CD14-positive monocyte (primary cell): ENCODE data around the gene ATL1. TPM values are rescaled to one million over a fixed set of nuclear protein-coding genes. Genes with fewer than 3 reads are reported as not detected.
"Not testable (repeated sequence)": the region's sequence is repeated elsewhere in the genome, so short reads cannot be mapped to it uniquely, and the experiment has no call there.

Experiments
- DNase-seq, 3 donors: peaks; one replicate each; pipeline ENCODE4 v3.0.0-alpha.2; 2011 to 2022
- H2AFZ ChIP-seq: 2 replicates; pipeline ENCODE4 v1.6.0; 2012; ENCODE audit warnings: mild to moderate bottlenecking, low read depth, low read length, inconsistent platforms; ENCODE audit not compliant: insufficient read depth, poor library complexity, severe bottlenecking
- H3K27ac ChIP-seq, 2 donors: 1 replicate in 1 of 2; 2 replicates in 1 of 2; pipeline ENCODE4 v1.5.1; 2012 to 2013; ENCODE audit warnings: low read length in 2 of 2, control low read depth in 1 of 2, inconsistent platforms in 1 of 2, low read depth in 1 of 2, mild to moderate bottlenecking in 1 of 2
- H3K27me3 ChIP-seq, 2 donors: one replicate each; pipeline versions ENCODE4 v1.6.0 to v1.6.1; 2011 to 2013; ENCODE audit warnings: low read length in 2 of 2; ENCODE audit not compliant: control insufficient read depth in 2 of 2, insufficient read depth in 2 of 2
- H3K36me3 ChIP-seq, 2 donors: replicated peaks in 1 of 2; 1 replicate in 1 of 2; 2 replicates in 1 of 2; pipeline versions ENCODE4 v1.5.1 to v1.6.1; 2012 to 2013; ENCODE audit warnings: low read length in 2 of 2, control low read depth in 1 of 2, inconsistent platforms in 1 of 2, mild to moderate bottlenecking in 1 of 2; ENCODE audit not compliant: insufficient read depth in 2 of 2, control insufficient read depth in 1 of 2
- H3K4me1 ChIP-seq, 2 donors: 1 replicate in 1 of 2; 2 replicates in 1 of 2; pipeline versions ENCODE4 v1.5.1 to v1.6.1; 2012 to 2013; ENCODE audit warnings: low read length in 2 of 2, control low read depth in 1 of 2, inconsistent platforms in 1 of 2, mild to moderate bottlenecking in 1 of 2, moderate library complexity in 1 of 2; ENCODE audit not compliant: insufficient read depth in 2 of 2, control insufficient read depth in 1 of 2
- H3K4me2 ChIP-seq: replicated peaks from 2 replicates; pipeline ENCODE3; 2012; ENCODE audit warnings: low read length, moderate library complexity, mild to moderate bottlenecking; ENCODE audit not compliant: poor library complexity, severe bottlenecking; ENCODE audit errors: extremely low read depth
- H3K4me3 ChIP-seq, 3 experiments: fragments of 200-600 bp in 1 of 3; sonication (generic) in 1 of 3; replicated peaks in 1 of 3; 1 replicate in 2 of 3; 2 replicates in 1 of 3; pipeline ENCODE4 v1.5.1; 2011 to 2013; ENCODE audit warnings: low read length in 3 of 3, mild to moderate bottlenecking in 3 of 3, control low read depth in 2 of 3, low read depth in 2 of 3, inconsistent platforms in 1 of 3, moderate library complexity in 1 of 3
- H3K79me2 ChIP-seq: 2 replicates; pipeline ENCODE4 v1.6.0; 2012; ENCODE audit warnings: mild to moderate bottlenecking, control low read depth, inconsistent platforms, low read length, moderate library complexity; ENCODE audit not compliant: insufficient read depth
- H3K9ac ChIP-seq: 2 replicates; pipeline ENCODE4 v1.6.0; 2017; ENCODE audit warnings: low read length, mild to moderate bottlenecking; ENCODE audit not compliant: insufficient read depth, poor library complexity, severe bottlenecking
- H3K9me3 ChIP-seq, 2 donors: replicated peaks in 1 of 2; 1 replicate in 1 of 2; 2 replicates in 1 of 2; pipeline versions ENCODE4 v1.5.1 to v1.6.1; 2012 to 2013; ENCODE audit warnings: low read length in 2 of 2, control low read depth in 1 of 2; ENCODE audit not compliant: control insufficient read depth in 1 of 2, insufficient read depth in 1 of 2
- H4K20me1 ChIP-seq: 2 replicates; pipeline ENCODE4 v1.6.0; 2012; ENCODE audit warnings: mild to moderate bottlenecking, low read length, control low read depth, moderate library complexity; ENCODE audit not compliant: insufficient read depth
- H3K27ac Mint-ChIP-seq, 7 donors: one replicate each; pipeline ENCODE4 v1.8.0; 2020; ENCODE audit warnings: mild to moderate bottlenecking in 7 of 7, mixed read lengths in 7 of 7, moderate library complexity in 6 of 7, inconsistent platforms in 2 of 7
- H3K27me3 Mint-ChIP-seq, 3 donors: one replicate each; pipeline ENCODE4 v1.8.0; 2021 to 2022; ENCODE audit warnings: low read depth in 3 of 3, mild to moderate bottlenecking in 3 of 3, mixed read lengths in 3 of 3, moderate library complexity in 3 of 3, inconsistent platforms in 1 of 3
- H3K36me3 Mint-ChIP-seq, 2 donors: one replicate each; pipeline ENCODE4 v1.8.0; 2020; ENCODE audit warnings: mixed read lengths in 2 of 2, inconsistent platforms in 1 of 2, mild to moderate bottlenecking in 1 of 2
- H3K4me1 Mint-ChIP-seq: one replicate; pipeline ENCODE4 v1.8.0; 2020; ENCODE audit warnings: mild to moderate bottlenecking, mixed read lengths
- H3K4me3 Mint-ChIP-seq, 2 donors: one replicate each; pipeline ENCODE4 v1.8.0; 2020; ENCODE audit warnings: mild to moderate bottlenecking in 2 of 2, mixed read lengths in 2 of 2, moderate library complexity in 1 of 2
- H3K9me3 Mint-ChIP-seq, 7 donors: one replicate each; pipeline ENCODE4 v1.8.0; 2020 to 2022; ENCODE audit warnings: mixed read lengths in 7 of 7, mild to moderate bottlenecking in 6 of 7, moderate library complexity in 6 of 7, inconsistent platforms in 2 of 7
- CTCF ChIP-seq: fragments of 200-600 bp; IDR thresholded peaks from one replicate; pipeline ENCODE4 v1.8.0; 2022; ENCODE audit warnings: antibody characterized with exemption, mild to moderate bottlenecking
- WGBS: methylation state at CpG from one replicate; pipeline ENCODE4 v1.1.5; 2013; ENCODE audit warnings: missing lambda C conversion rate; ENCODE audit not compliant: insufficient coverage; 5-methylcytosine and 5-hydroxymethylcytosine counted together
- intact Hi-C, 2 donors: fragments of 100-400 bp; cut with micrococcal nuclease; formaldehyde crosslinking; loops; one replicate each; pipeline versions ENCODE4 v1.15.0 to v1.15.1; 2023
- polyA plus RNA-seq, 3 donors: library from polyadenylated mRNA; depleted of rRNA in 1 of 3; unstranded in 2 of 3; stranded (reverse) in 1 of 3; fragments of 300-500 nt in 2 of 3; fragments of >200 nt in 1 of 3; fragmentation: Illumina TruSeq in 2 of 3; gene quantifications; 1 replicate in 2 of 3; 2 replicates in 1 of 3; pipeline ENCODE4 v1.2.3, GENCODE V29; 2012 to 2021

Gene ATL1
- polyA plus RNA-seq, 3 donors, result 0.36 to 1.1 (median 0.99) TPM

- intact Hi-C loops, result no loop called here
- no peak overlapping the region for H2AFZ ChIP-seq
- H3K4me3 Mint-ChIP-seq, result no peak overlapping the region
- H3K79me2 ChIP-seq, result no peaks in the 10 kb centered on the region
- H3K4me1 ChIP-seq, result no peaks in the 10 kb centered on the region
- H3K9me3 Mint-ChIP-seq, result peaks cover 0 to 2% (median 0%) of the 10 kb centered on the region in 7 donors
- H3K4me1 Mint-ChIP-seq, result no peaks in the 10 kb centered on the region
- no peaks in the 10 kb centered on the region for H4K20me1 ChIP-seq
- H3K27me3 Mint-ChIP-seq, result no peaks in the 10 kb centered on the region
- no peak for TF ChIP-seq CTCF
- DNase-seq, result no peak
- no peak overlapping the region for H3K4me3 ChIP-seq
- H3K27ac ChIP-seq, result no peak overlapping the region
- H3K27me3 ChIP-seq, result no peaks in the 10 kb centered on the region
- H3K36me3 ChIP-seq, result no peaks in the 10 kb centered on the region
- no peaks in the 10 kb centered on the region for H3K36me3 Mint-ChIP-seq
- no peak overlapping the region for H3K4me2 ChIP-seq
- no peak overlapping the region for H3K9ac ChIP-seq
- no peak overlapping the region for H3K27ac Mint-ChIP-seq
- WGBS, result no CpG with 5 or more reads among the region's 1 CpG
- H3K9me3 ChIP-seq, result no peaks in the 10 kb centered on the region
Observed at GRCh38 chr14:50624447-50624846, 64.5 kb downstream of the ATL1 start.

- H3K9me3 ChIP-seq, H3K4me3 ChIP-seq, H3K4me2 ChIP-seq, H3K36me3 Mint-ChIP-seq, DNase-seq, H4K20me1 ChIP-seq, H3K27me3 ChIP-seq, H3K79me2 ChIP-seq, H3K9me3 Mint-ChIP-seq, H3K36me3 ChIP-seq, H3K27ac ChIP-seq, intact Hi-C loops, H3K27ac Mint-ChIP-seq, H3K4me1 Mint-ChIP-seq, H3K9ac ChIP-seq, H3K4me1 ChIP-seq, H3K27me3 Mint-ChIP-seq, H2AFZ ChIP-seq, H3K4me3 Mint-ChIP-seq: not testable (repeated sequence)
- WGBS, result 98% methylated on average over 4 of the region's 4 CpGs
Observed at GRCh38 chr14:50624947-50625346, 65.0 kb downstream of the ATL1 start.
